Adipocyte (in vitro differentiated cells): ENCODE measurements around the gene NXT1.

Source experiments
- DNase-seq: peaks from one replicate; pipeline ENCODE4 v3.0.0-alpha.2; 2015; ENCODE audit warnings: low read depth
- H3K27me3 ChIP-seq: replicated peaks from 2 replicates; pipeline ENCODE4 v1.7.0; 2013; ENCODE audit warnings: mild to moderate bottlenecking, low read length, moderate library complexity; ENCODE audit not compliant: control insufficient read depth, insufficient read depth
- H3K36me3 ChIP-seq: 2 replicates; pipeline ENCODE4 v1.7.0; 2013; ENCODE audit warnings: low read length, mild to moderate bottlenecking, moderate library complexity; ENCODE audit not compliant: control insufficient read depth, insufficient read depth, severe bottlenecking
- H3K4me1 ChIP-seq: 2 replicates; pipeline ENCODE4 v1.7.0; 2013; ENCODE audit warnings: mild to moderate bottlenecking, low read length, moderate library complexity; ENCODE audit not compliant: control insufficient read depth, insufficient read depth
- H3K4me3 ChIP-seq: 2 replicates; pipeline ENCODE4 v1.7.0; 2013; ENCODE audit warnings: mild to moderate bottlenecking, low read length, moderate library complexity
- H3K9ac ChIP-seq: 2 replicates; pipeline ENCODE4 v1.7.0; 2013; ENCODE audit warnings: mild to moderate bottlenecking, low read length, moderate library complexity
- H3K9me3 ChIP-seq: 2 replicates; pipeline ENCODE4 v1.7.0; 2013; ENCODE audit warnings: mild to moderate bottlenecking, low read length, moderate library complexity; ENCODE audit not compliant: control insufficient read depth

The NXT1 gene

GRCh38 chr20:23371496-23371895, 20.9 kb downstream of the NXT1 start:
- H3K36me3 ChIP-seq = peaks cover 84% of the 10 kb centered on the region
- H3K4me3 ChIP-seq = no peak overlapping the region
- no peak overlapping the region for H3K9ac ChIP-seq
- H3K4me1 ChIP-seq = peaks cover 39% of the 10 kb centered on the region
- no peak for DNase-seq
- no peaks in the 10 kb centered on the region for H3K27me3 ChIP-seq
- peaks cover 7% of the 10 kb centered on the region for H3K9me3 ChIP-seq

DNA sequence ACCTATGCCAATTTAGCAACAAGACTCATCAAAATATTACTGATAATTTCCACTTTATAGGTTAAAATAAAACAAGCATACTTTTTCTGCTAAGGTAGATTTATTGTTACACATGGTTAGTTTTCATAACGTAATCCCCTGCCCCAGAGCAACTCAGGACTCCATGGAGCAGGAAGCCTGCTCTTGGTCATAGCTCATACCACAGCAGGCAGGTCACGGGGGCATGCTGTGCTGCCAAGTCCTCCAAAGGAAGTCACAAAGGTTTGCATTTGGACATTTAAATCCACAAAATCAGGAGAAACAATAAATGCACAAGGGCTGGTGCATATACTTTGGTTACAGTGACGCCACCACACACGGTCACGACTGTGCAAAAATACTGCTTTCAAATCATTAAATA, 23.9 kb downstream of the NXT1 start:
- Histone ChIP-seq H3K9ac (no peak overlapping the region), H3K4me1 (peaks cover 16% of the 10 kb centered on the region), H3K36me3 (peaks cover 91% of the 10 kb centered on the region), H3K4me3 (no peak overlapping the region), H3K27me3 (no peaks in the 10 kb centered on the region), H3K9me3 (peaks cover 7% of the 10 kb centered on the region)
- DNase-seq = no peak

GRCh38 chr20:23375827-23376226, 25.2 kb downstream of the NXT1 start:
- Histone ChIP-seq H3K9me3 (peaks cover 7% of the 10 kb centered on the region), H3K36me3 (peaks cover 89% of the 10 kb centered on the region), H3K27me3 (no peaks in the 10 kb centered on the region), H3K4me1 (peaks cover 21% of the 10 kb centered on the region), H3K4me3 (no peak overlapping the region), H3K9ac (no peak overlapping the region)
- no peak for DNase-seq

GRCh38 chr20:23379772-23380171, 29.2 kb downstream of the NXT1 start:
- DNase-seq = no peak
- Histone ChIP-seq H3K4me3 (no peak overlapping the region), H3K9me3 (peaks cover 11% of the 10 kb centered on the region), H3K27me3 (no peaks in the 10 kb centered on the region), H3K36me3 (peaks cover 81% of the 10 kb centered on the region), H3K9ac (no peak overlapping the region), H3K4me1 (peaks cover 9% of the 10 kb centered on the region)

- peaks cover 64% of the 10 kb centered on the region for H3K36me3 ChIP-seq
- DNase-seq = no peak
Measured at GRCh38 chr20:23381876-23382275, 31.3 kb downstream of the NXT1 start.

GRCh38 chr20:23386304-23387117, 35.9 kb downstream of the NXT1 start:
- peaks cover 65% of the 10 kb centered on the region for H3K36me3 ChIP-seq
- H3K4me3 ChIP-seq = no peak overlapping the region
- no peak overlapping the region for H3K9ac ChIP-seq
- no peaks in the 10 kb centered on the region for H3K4me1 ChIP-seq
- H3K9me3 ChIP-seq = peaks cover 4% of the 10 kb centered on the region
- DNase-seq = no peak
- no peaks in the 10 kb centered on the region for H3K27me3 ChIP-seq

More at GRCh38 chr20:23381876-23382275, 31.3 kb downstream of the NXT1 start:
- Histone ChIP-seq H3K9ac (no peak overlapping the region), H3K27me3 (no peaks in the 10 kb centered on the region), H3K4me1 (peaks cover 9% of the 10 kb centered on the region), H3K4me3 (no peak overlapping the region), H3K9me3 (peaks cover 4% of the 10 kb centered on the region)

GRCh38 chr20:23387118-23387443, 36.5 kb downstream of the NXT1 start:
- Histone ChIP-seq H3K36me3 (peaks cover 67% of the 10 kb centered on the region), H3K27me3 (no peaks in the 10 kb centered on the region), H3K9ac (no peak overlapping the region), H3K4me3 (no peak overlapping the region), H3K9me3 (peaks cover 4% of the 10 kb centered on the region), H3K4me1 (no peaks in the 10 kb centered on the region)
- no peak for DNase-seq

- Histone ChIP-seq H3K9ac (no peak overlapping the region), H3K9me3 (no peaks in the 10 kb centered on the region), H3K4me3 (no peak overlapping the region), H3K36me3 (peaks cover 71% of the 10 kb centered on the region), H3K4me1 (no peaks in the 10 kb centered on the region), H3K27me3 (no peaks in the 10 kb centered on the region)
- no peak for DNase-seq
Measured at GRCh38 chr20:23390091-23390774, 39.6 kb downstream of the NXT1 start.

- Histone ChIP-seq H3K4me3 (no peak overlapping the region), H3K27me3 (no peaks in the 10 kb centered on the region), H3K9ac (no peak overlapping the region), H3K36me3 (peaks cover 69% of the 10 kb centered on the region), H3K4me1 (no peaks in the 10 kb centered on the region), H3K9me3 (no peaks in the 10 kb centered on the region)
- no peak for DNase-seq
Measured at GRCh38 chr20:23391707-23392310, 41.2 kb downstream of the NXT1 start.

DNA sequence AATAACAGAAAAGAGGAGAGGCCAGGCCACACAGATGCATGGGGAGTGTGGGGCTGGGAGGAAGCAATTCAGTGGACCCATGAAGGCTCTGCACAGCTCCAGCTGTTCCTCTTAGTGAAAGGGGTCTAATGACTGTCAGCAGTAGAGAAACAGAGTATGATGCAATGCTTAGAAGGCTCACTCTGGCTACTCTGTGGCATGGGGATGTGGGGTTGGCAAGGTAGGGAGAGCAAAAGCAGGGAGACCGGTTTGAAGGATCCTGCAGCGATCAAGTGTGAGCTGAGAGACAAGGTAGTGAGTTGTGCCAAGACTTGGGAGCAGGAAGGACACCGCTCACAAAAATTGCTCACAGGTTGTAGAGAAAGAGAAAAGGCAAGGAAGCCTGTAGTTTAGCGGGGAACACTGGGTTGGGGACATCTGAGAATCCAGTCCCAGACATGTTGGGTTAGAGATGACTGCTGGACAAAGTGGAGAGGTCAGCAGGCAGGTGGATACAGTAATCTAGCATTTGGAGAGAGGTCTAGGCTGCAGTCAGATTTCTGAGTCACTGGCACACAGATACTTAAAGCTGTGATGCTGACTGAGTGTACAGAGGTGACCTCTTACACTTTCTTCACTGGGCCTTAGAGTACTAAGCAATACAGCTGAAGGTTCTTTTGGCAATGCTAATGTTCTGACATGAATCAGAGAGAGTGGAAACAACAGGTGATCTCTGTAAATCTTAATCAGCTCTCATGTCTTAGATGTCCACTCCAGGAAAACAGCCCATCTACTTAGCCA, 43.6 kb downstream of the NXT1 start:
- Histone ChIP-seq H3K36me3 (peaks cover 52% of the 10 kb centered on the region), H3K9ac (no peak overlapping the region), H3K4me3 (no peak overlapping the region), H3K27me3 (no peaks in the 10 kb centered on the region), H3K4me1 (peaks cover 8% of the 10 kb centered on the region), H3K9me3 (no peaks in the 10 kb centered on the region)
- no peak for DNase-seq
